ENCODE measurements around the gene PTPRN2.
"Not testable (repeated sequence)": the region's sequence is repeated elsewhere in the genome, so short reads cannot be mapped to it uniquely, and the experiment has no call there.

Gene PTPRN2

DNA sequence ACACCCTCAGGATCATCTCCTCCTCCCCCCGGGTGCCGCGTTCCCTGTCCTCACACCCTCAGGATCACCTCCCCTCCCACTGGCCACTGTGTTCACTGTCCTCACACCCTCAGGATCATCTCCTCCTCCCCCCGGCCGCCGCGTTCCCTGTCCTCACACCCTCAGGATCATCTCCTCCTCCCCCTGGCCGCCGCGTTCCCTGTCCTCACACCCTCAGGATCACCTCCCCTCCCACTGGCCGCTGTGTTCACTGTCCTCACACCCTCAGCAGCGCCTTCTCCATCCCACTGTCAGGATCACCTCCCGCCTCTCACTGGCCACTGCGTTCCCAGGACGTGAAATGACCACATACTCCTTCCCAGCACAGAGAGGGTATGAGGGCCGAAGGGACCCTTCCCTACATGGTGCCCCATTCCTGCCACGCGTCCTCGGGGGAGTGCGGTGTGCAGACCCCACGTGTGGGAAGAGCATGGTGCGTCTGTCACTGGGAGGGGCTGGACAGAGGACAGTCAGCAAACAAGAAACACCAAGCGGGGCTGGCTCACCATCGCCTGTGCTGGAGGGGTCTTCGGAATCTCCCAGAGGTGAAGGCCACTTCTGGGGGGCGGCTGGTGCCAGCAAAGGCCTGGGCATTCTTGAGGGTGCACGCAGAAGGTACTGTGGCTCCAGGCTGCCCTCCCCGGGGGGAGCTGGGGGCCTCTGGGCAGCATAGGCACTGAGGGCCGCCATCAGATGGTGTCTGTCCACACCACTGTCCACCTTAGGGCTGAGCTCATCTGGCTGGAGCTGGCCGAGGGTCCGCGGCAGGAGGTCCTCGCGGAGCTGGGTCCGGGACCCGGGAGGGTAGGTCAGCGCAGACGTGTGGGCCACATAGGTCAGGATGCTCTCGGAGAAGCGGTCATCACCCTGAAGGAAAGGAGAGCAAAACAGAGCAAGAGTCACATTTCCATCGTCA, 421.0 kb downstream of the PTPRN2 start:
- Mint-ChIP-seq H3K4me3 (no peak overlapping the region), H3K4me1 (no peaks in the 10 kb centered on the region), H3K9me3 (peaks cover 5% of the 10 kb centered on the region), H3K27me3 (peaks cover 1% of the 10 kb centered on the region), H3K36me3 (no peaks in the 10 kb centered on the region), H3K27ac (no peak overlapping the region)

DNA sequence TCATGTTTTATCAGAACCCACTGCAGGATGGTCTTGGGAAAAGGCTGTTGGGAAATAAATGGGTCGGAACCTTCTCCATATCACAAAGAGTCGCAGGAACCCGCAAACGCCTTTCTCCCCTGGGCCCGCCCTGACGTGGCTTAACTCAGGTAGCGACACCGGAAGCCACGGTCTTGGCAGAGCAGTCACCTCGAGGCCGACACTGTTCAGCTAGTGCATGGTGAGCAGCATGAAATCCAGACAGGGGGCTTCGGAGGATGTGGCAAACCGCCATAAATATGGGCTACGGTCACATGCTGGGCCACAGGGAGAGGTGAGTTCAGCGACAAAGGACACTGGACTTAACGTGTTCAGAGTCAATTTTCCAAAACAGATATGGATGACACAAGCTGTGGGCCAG, 421.9 kb downstream of the PTPRN2 start:
- Mint-ChIP-seq H3K9me3 (peaks cover 5% of the 10 kb centered on the region), H3K27me3 (peaks cover 1% of the 10 kb centered on the region), H3K4me3 (no peak overlapping the region), H3K27ac (no peak overlapping the region), H3K4me1 (no peaks in the 10 kb centered on the region), H3K36me3 (no peaks in the 10 kb centered on the region)

DNA sequence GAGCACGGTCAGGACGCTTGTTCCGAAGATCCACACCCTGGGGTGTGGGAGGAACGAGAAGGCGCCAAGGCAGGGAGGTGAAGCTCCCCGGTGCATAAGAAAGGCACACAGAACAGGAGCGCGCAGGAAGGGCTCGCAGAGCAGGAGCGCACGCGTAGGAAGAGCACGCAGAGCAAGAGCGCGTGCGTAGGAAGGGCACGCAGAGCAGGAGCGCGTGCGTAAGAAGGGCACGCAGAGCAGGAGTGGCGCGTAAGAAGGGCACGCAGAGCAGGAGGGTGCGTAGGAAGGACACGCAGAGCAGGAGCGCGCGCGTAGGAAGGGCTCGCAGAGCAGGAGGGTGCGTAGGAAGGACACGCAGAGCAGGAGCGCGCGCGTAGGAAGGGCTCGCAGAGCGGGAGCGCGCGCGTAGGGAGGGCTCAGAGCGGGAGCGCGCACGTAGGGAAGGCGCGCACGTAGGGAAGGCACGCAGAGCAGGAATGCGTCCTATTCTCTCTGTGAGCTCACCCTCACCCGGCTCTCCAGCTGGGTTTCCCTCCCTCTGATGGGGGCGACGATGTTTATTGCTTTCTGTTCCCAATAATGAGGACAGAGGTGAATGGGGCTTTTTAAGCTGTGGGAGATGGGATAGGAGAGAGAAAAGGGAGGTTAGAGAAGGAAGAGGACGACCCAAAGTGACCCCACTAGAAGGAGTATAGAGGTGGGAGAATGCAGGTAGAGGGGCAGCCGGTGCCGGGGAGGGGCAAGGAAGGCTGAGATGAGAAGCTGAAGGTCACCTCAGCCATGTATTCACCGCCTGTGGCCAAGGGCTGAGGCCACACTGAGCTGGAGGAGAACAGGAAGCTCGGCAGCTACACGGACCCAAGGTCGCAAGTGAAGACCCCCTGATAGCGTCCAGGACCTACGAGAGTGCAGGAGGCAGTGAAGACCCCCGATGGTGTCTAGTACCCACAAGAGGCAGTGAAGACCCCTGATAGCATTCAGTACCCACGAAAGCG, 423.2 kb downstream of the PTPRN2 start:
- Mint-ChIP-seq H3K4me1 (no peaks in the 10 kb centered on the region), H3K9me3 (peaks cover 5% of the 10 kb centered on the region), H3K36me3 (no peaks in the 10 kb centered on the region), H3K4me3 (no peak overlapping the region), H3K27ac (no peak overlapping the region), H3K27me3 (peaks cover 1% of the 10 kb centered on the region)

DNA sequence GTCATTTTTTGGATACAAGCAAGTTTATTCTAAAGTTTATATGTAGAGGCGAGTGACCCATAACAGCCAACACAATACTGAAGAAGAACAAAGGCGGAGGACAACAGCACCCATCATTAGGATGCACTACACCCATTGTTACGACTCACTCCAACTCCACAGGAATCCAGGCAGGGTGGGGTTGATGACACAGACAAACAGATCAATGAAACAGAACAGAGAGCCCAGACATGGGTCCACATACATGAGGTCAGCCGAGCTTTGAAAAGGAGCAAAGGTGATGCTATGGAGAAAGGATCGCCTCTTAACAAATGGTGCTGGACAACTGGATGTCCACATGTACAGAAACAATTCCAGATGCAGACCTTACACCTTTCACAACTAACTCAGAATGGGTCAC, 426.4 kb downstream of the PTPRN2 start:
- Mint-ChIP-seq H3K9me3 (peaks cover 5% of the 10 kb centered on the region), H3K36me3 (no peaks in the 10 kb centered on the region), H3K4me3 (no peak overlapping the region), H3K27me3 (peaks cover 1% of the 10 kb centered on the region), H3K27ac (no peak overlapping the region), H3K4me1 (no peaks in the 10 kb centered on the region)

DNA sequence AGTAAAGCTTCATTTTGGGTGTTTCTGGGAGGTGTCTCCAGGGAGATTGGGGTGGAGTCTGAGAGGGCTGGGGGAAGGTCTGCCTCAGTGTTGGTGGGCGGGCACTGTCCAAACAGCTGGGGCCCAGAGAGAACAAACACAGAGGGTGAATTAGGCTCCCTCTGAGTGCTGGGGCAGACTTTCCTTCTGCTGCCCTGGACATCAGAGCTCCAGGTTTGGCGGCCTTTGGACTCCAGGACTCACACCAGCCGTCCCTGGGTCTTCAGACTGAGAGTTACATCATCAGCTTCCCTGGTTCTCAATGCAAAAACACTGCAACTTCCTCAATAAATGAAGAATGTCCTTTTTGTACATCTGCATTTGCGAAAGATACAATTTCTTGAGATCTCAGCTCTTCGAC, 427.4 kb downstream of the PTPRN2 start:
- Mint-ChIP-seq H3K4me3 (no peak overlapping the region), H3K9me3 (peaks cover 5% of the 10 kb centered on the region), H3K4me1 (no peaks in the 10 kb centered on the region), H3K27ac (no peak overlapping the region), H3K27me3 (peaks cover 1% of the 10 kb centered on the region), H3K36me3 (no peaks in the 10 kb centered on the region)

DNA sequence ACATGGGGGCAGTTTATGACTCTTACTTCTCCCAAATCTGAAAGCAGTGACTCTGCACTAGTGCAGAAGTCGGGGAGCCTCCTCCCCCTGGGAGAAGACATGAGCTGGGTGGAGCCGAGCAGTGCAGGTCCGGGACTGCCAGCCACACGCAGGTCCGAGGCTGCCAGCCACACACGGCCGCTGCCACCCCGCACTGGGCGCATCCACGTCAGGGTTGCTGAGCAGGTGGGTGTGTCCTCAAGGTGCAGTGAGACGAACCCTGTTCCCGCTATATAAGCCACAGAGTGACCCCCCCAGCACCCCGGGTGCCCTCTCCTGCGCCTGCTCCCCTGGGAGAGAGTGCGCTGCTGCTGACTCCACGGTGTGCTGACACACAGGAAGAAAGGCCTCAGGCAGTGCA, 430.2 kb downstream of the PTPRN2 start:
- Mint-ChIP-seq H3K27me3 (no peaks in the 10 kb centered on the region), H3K27ac (no peak overlapping the region), H3K4me3 (no peak overlapping the region), H3K9me3 (no peaks in the 10 kb centered on the region), H3K36me3 (no peaks in the 10 kb centered on the region), H3K4me1 (no peaks in the 10 kb centered on the region)

DNA sequence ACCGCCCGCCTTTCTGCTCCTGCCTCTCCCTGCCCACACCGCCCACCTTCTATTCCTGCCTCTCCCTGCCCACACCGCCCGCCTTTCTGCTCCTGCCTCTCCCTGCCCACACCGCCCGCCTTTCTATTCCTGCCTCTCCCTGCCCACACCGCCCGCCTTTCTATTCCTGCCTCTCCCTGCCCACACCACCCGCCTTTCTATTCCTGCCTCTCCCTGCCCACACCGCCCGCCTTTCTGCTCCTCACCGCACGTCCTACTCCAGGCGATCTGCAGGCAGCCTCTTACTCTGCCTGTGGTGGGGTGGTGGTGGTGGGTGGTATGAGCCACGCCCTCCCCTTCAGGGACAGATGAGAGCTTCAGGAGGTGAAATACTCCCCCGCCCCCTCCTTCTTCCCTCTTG, 436.4 kb downstream of the PTPRN2 start:
- not testable (repeated sequence) for H3K9me3 Mint-ChIP-seq, H3K4me1 Mint-ChIP-seq, H3K4me3 Mint-ChIP-seq, H3K36me3 Mint-ChIP-seq, H3K27me3 Mint-ChIP-seq, H3K27ac Mint-ChIP-seq

DNA sequence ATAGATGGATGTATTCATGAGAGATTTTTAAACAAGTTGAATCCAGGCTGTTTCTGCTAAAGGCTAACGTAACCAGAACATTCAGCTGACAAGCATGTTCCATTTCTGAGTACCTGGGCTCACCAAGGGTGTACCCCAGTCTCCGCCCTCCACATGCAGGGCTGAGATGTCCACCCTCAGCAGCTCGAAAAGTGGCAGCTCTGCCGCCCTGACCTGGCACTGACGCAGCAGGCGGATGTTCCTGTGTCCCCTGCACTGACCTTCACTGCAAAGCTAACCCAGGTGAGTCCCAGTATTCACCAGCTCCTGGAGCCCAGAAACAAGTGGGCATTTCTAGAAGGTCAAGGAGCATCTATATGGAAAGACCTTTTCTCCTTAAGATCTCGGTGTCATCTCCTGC, 437.4 kb downstream of the PTPRN2 start:
- Mint-ChIP-seq H3K27ac (no peak overlapping the region), H3K4me1 (no peaks in the 10 kb centered on the region), H3K9me3 (no peaks in the 10 kb centered on the region), H3K4me3 (no peak overlapping the region), H3K36me3 (no peaks in the 10 kb centered on the region), H3K27me3 (no peaks in the 10 kb centered on the region)

DNA sequence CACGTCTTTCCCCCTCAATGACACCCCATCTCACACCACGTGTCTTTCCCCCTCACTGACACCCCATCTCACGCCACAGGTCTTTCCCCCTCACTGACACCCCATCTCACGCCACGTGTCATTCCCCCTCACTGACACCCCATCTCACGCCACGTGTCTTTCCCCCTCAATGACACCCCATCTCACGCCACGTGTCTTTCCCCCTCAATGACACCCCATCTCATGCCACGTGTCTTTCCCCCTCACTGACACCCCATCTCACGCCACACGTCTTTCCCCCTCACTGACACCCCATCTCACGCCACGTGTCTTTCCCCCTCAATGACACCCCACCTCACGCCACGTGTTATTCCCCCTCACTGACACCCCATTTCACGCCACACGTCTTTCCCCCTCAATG, 440.2 kb downstream of the PTPRN2 start:
- H3K9me3 Mint-ChIP-seq, H3K36me3 Mint-ChIP-seq: not testable (repeated sequence)

DNA sequence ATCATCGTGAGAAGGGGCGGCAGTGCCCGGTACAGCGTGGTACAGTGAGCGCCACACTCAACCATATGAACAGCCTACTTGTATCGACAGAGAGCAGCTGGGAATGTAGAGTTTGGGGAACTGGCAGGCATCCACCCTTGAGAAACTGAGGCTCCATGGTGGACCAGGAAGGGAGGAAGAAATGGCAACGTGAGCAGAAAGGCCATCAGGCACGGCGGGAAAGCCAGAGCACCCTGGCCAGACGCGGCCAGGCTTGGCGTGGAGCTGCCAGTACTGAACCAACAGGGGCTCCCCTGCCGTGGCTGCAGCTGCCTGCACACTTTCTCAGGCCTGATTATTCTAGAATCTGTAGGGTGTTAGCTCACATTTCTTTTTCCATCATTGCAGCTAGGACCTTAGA, 442.3 kb downstream of the PTPRN2 start:
- Mint-ChIP-seq H3K36me3 (no peaks in the 10 kb centered on the region), H3K27me3 (no peaks in the 10 kb centered on the region), H3K4me1 (no peaks in the 10 kb centered on the region), H3K4me3 (no peak overlapping the region), H3K9me3 (no peaks in the 10 kb centered on the region), H3K27ac (no peak overlapping the region)

More for the DNA sequence above, 440.2 kb downstream of the PTPRN2 start:
- H3K4me3 Mint-ChIP-seq, H3K27ac Mint-ChIP-seq, H3K4me1 Mint-ChIP-seq, H3K27me3 Mint-ChIP-seq: not testable (repeated sequence)

DNA sequence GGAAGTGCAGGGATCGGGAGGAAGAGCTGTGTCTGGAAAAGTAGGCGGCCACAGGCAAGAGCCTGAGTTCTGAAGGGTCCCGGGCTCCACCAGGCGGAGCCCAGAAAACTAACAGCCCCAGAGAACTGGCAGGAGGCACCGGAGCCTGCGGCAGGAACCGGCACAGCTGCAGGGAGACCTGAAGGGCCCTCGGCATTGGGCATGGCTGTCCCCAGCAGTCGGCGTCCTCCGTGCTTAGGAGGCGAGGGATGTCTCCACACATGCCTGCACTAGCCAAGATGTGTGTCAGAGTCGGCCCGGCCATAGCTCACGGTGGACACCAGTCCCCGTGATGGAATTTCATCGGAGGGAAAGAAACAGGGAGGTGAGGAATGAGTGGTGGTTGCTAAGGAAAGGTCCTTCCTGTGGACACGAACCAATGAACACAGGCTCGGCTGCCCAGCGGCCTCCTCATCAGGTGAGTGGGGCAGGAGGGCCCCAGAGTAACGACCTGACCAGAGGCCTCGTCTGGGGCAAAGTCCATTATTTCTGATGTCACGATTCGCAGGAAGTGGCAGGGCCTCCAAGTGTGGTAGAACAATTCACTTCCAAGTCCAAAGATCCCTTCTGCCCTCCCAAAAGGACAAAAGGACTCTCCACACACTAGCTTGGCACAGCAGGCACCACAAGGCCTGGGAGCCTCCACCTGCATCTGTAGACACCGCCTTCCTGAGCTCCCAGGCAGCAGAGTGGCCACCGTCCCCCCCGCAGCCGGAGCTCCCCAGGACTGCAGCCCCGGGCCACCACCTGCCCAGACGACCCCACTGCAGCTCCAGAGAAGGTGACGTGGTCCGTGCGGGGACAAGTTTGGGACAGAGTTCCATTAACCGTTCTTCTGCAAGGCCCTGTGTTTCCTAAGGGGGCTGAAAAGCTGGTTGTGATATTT, 444.2 kb downstream of the PTPRN2 start:
- Mint-ChIP-seq H3K4me1 (no peaks in the 10 kb centered on the region), H3K9me3 (no peaks in the 10 kb centered on the region), H3K27me3 (no peaks in the 10 kb centered on the region), H3K4me3 (no peak overlapping the region), H3K36me3 (no peaks in the 10 kb centered on the region), H3K27ac (no peak overlapping the region)

DNA sequence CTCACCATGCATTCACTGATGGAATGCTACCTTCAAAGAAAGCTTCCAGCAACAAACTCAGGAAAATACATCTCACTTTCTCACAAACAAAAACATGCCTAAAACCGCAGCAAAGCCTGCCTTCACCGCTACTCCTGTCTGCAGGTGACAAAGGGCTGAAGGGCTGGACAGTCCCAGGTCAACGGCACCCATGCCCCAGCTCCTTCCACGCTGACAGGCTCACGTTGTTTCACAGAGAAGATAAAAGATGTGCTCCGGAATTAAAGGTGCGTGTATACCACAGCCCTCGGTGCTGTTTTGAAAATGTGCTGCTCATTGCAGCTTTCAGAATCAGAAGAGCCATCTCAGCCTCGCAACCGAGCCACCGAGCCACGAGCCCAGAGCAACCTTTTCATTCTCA, 445.0 kb downstream of the PTPRN2 start:
- no peaks in the 10 kb centered on the region for H3K27me3 Mint-ChIP-seq
- H3K36me3 Mint-ChIP-seq = no peaks in the 10 kb centered on the region
- H3K4me1 Mint-ChIP-seq = no peaks in the 10 kb centered on the region
- no peak overlapping the region for H3K27ac Mint-ChIP-seq
- no peak overlapping the region for H3K4me3 Mint-ChIP-seq
- H3K9me3 Mint-ChIP-seq = no peaks in the 10 kb centered on the region

DNA sequence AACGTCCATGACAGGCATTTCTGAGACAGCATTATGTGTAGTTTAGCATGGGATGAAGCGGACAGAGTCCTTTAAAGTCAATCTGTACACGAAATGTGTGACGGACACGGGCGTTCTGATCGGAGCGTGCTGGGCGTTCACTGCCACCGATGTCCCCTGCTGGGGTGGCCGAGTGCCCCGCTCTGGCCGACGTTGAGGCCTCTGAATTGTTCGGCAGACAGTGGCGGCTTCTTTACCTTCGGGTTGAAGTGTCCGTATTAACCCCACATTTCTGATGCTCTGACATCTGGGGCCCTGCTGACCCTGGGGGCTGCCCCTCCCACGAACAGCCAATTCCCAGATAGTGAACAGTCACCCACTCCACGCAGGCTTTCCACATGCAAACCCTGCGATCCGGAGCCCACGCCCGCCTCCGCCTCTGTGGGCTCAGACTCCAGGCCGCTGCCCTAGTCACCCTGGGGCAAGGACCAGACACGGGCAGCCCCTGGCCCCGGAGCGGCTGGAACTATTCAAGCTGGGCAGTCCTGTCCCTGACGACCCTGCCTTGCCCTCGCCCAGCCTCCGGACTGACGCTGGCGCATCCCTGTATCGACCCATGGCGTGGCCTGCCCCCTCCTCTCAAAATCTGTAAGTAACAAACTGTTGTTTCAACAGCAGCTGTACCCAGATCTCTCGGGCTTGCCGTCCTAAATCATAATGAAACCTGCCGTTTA, 445.7 kb downstream of the PTPRN2 start:
- Mint-ChIP-seq H3K27me3 (no peaks in the 10 kb centered on the region), H3K4me1 (no peaks in the 10 kb centered on the region), H3K36me3 (no peaks in the 10 kb centered on the region), H3K9me3 (no peaks in the 10 kb centered on the region), H3K27ac (no peak overlapping the region), H3K4me3 (no peak overlapping the region)

DNA sequence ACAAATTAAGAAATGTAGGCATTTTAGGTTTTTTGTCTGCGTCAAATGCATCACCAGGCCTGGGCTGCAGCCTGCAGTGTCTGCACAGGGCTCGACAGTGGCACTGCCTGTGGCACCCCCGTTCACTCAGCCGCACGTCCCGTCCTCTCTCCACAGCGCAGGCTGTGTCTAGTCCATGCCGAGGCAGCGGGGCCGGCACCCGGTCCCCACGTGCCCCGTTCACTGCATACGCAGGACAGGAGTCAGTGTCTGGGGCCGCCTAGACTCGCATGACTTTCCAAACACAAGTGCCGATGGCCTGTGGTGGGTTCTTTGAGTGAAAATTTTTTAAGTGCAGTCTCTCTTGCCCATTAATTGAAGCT, 446.4 kb downstream of the PTPRN2 start:
- Mint-ChIP-seq H3K27ac (no peak overlapping the region), H3K27me3 (no peaks in the 10 kb centered on the region), H3K9me3 (no peaks in the 10 kb centered on the region), H3K36me3 (no peaks in the 10 kb centered on the region), H3K4me3 (no peak overlapping the region), H3K4me1 (no peaks in the 10 kb centered on the region)
